Effector CD8-positive, alpha-beta T cell (primary cell): ENCODE measurements around the gene DDN.

Experiments
- DNase-seq: peaks from one replicate; lab custom pipeline; 2025; lab: John Stamatoyannopoulos, UW

DDN gene

GRCh38 chr12:48981757-48982157 is 17.4 kb downstream of the DDN start:
- no peak for DNase-seq

GRCh38 chr12:48980953-48981756 is 18.0 kb downstream of the DDN start:
- DNase-seq: peak; percentile 14

GRCh38 chr12:48980389-48980952 is 18.7 kb downstream of the DDN start:
- DNase-seq: no peak

- DNase-seq: peak; percentile 18
Measured at GRCh38 chr12:48979602-48980388, 19.4 kb downstream of the DDN start.

- no peak for DNase-seq
Measured at GRCh38 chr12:48978741-48979601, 20.2 kb downstream of the DDN start.

- DNase-seq: no peak
Measured at GRCh38 chr12:48978291-48978740, 20.9 kb downstream of the DDN start, which contains the start of gene WNT1. WNT1 (plus strand) TSS chr12:48978322; CDS start chr12:48978651, 329 bp downstream.

- DNase-seq: peak; percentile 65
Measured at GRCh38 chr12:48977290-48978281, 21.6 kb downstream of the DDN start.

GRCh38 chr12:48973941-48974673 is 25.1 kb downstream of the DDN start:
- peak; percentile 19 for DNase-seq

- DNase-seq: no peak
Measured at GRCh38 chr12:48973531-48973930, 25.6 kb downstream of the DDN start.

- DNase-seq: no peak
Measured at GRCh38 chr12:48972952-48973483, 26.2 kb downstream of the DDN start.

GRCh38 chr12:48972213-48972951 is 26.8 kb downstream of the DDN start:
- DNase-seq: no peak

GRCh38 chr12:48970702-48971334 is 28.4 kb downstream of the DDN start:
- DNase-seq: no peak

GRCh38 chr12:48969833-48970701 is 29.1 kb downstream of the DDN start:
- DNase-seq: peak; percentile 23

- no peak for DNase-seq
Measured at GRCh38 chr12:48969160-48969771, 29.9 kb downstream of the DDN start.

GRCh38 chr12:48968467-48968866 is 30.7 kb downstream of the DDN start:
- DNase-seq: no peak

GRCh38 chr12:48967991-48968390 is 31.2 kb downstream of the DDN start:
- DNase-seq: no peak
